GM12878 (cell line): ENCODE results near the gene TMEM191C. TPM values are rescaled to one million over a fixed set of nuclear protein-coding genes. Genes with fewer than 3 reads are reported as not detected.

Experiments used
- ATAC-seq: fragments of 200-7000 bp; cut with Tn5 transposase; 3 replicates; pipeline ENCODE4 v1.9.1; 2020; ENCODE audit warnings: mild to moderate bottlenecking, moderate library complexity
- BruUV-seq: library from RNA; stranded (reverse); fragments of 400-500 nt; replicated peaks from 2 replicates; lab custom pipeline; 2021; lab: Mats Ljungman, UMichigan
- CTCF ChIA-PET: fragments of 300-600 bp; sonication (Branson Sonifier 250); formaldehyde crosslinking; extraction: SDS; loops from one replicate; lab custom pipeline; 2021; ENCODE audit warnings: inconsistent platforms; lab: Yijun Ruan, JAX
- POLR2A ChIA-PET: fragments of 350-600 bp; formaldehyde crosslinking; extraction: SDS; loops from one replicate; lab custom pipeline; 2021; ENCODE audit warnings: inconsistent platforms; lab: Charles Lee
- RAD21 ChIA-PET: fragments of 300-600 bp; sonication (Branson Sonifier 250); formaldehyde crosslinking; loops from one replicate; lab custom pipeline; 2023; ENCODE audit warnings: antibody characterized with exemption; ENCODE audit not compliant: unreplicated experiment; lab: Charles Lee
- SMC1A ChIA-PET: fragments of 300-600 bp; sonication (Branson Sonifier 250); formaldehyde crosslinking; loops from one replicate; lab custom pipeline; 2023; ENCODE audit not compliant: unreplicated experiment, uncharacterized antibody; lab: Charles Lee
- DNase-seq: peaks from one replicate; pipeline ENCODE4 v3.0.0-alpha.2; 2011; ENCODE audit warnings: low read depth, low spot score
- FAIRE-seq: peaks from 3 replicates; lab custom pipeline; 2011; peaks lifted over from hg19 to GRCh38; lab: Jason Lieb, UNC
- H2AFZ ChIP-seq: 2 replicates; pipeline ENCODE4 v1.6.0; 2011; ENCODE audit warnings: low read depth, low read length, control low read depth; ENCODE audit not compliant: control insufficient read depth
- H3K27ac ChIP-seq: 2 replicates; pipeline ENCODE4 v1.5.1; 2011; ENCODE audit warnings: control low read depth; ENCODE audit not compliant: control insufficient read depth, insufficient read depth
- H3K27me3 ChIP-seq, 2 experiments: replicated peaks in 1 of 2; 2 replicates each; pipeline versions ENCODE4 v1.6.0 to v1.6.1; 2011; ENCODE audit warnings: low read length in 1 of 2; ENCODE audit not compliant: control insufficient read depth in 2 of 2, insufficient read depth in 2 of 2
- H3K36me3 ChIP-seq, 2 experiments: 2 replicates each; pipeline ENCODE4 v1.5.1; 2011; ENCODE audit warnings: low read length in 1 of 2; ENCODE audit not compliant: control insufficient read depth in 2 of 2, insufficient read depth in 2 of 2
- H3K4me1 ChIP-seq: 2 replicates; pipeline ENCODE4 v1.6.1; 2011; ENCODE audit warnings: mild to moderate bottlenecking, low read length, moderate library complexity, mixed read lengths; ENCODE audit not compliant: control insufficient read depth, insufficient read depth
- H3K4me2 ChIP-seq: 2 replicates; pipeline ENCODE4 v1.6.0; 2011; ENCODE audit warnings: control low read depth; ENCODE audit not compliant: control insufficient read depth, insufficient read depth
- H3K4me3 ChIP-seq: fragments of 200-600 bp; sonication (generic); 2 replicates; pipeline ENCODE4 v1.5.1; 2016
- H3K79me2 ChIP-seq: 2 replicates; pipeline ENCODE4 v1.6.0; 2011; ENCODE audit warnings: low read length; ENCODE audit not compliant: control insufficient read depth, insufficient read depth
- H3K9ac ChIP-seq: 2 replicates; pipeline ENCODE4 v1.8.0; 2011; ENCODE audit warnings: low read length, control low read depth, mixed read lengths; ENCODE audit not compliant: control insufficient read depth, insufficient read depth
- H3K9me3 ChIP-seq: replicated peaks from 3 replicates; pipeline ENCODE4 v1.5.1; 2011; ENCODE audit warnings: mild to moderate bottlenecking, low read length; ENCODE audit not compliant: control insufficient read depth, insufficient read depth
- H4K20me1 ChIP-seq: 2 replicates; pipeline ENCODE4 v1.6.0; 2011; ENCODE audit not compliant: control insufficient read depth, insufficient read depth
- BCL3 ChIP-seq: IDR thresholded peaks from 2 replicates; pipeline ENCODE4 v1.6.1; 2011; ENCODE audit warnings: borderline replicate concordance, low read depth, mild to moderate bottlenecking, moderate library complexity, low read length; ENCODE audit not compliant: insufficient read depth, poor library complexity, severe bottlenecking
- CHD1 ChIP-seq: IDR thresholded peaks from 2 replicates; pipeline ENCODE4 v1.6.1; 2012; ENCODE audit warnings: low read depth, low read length, improper control_type of control experiment
- CTCF ChIP-seq, 3 experiments: IDR thresholded peaks in 2 of 3; conservative IDR thresholded peaks in 1 of 3; 2 replicates each; pipeline ENCODE4 v1.5.1; 2011; ENCODE audit warnings: low read depth in 3 of 3, low read length in 3 of 3, mild to moderate bottlenecking in 3 of 3, control low read depth in 2 of 3, moderate library complexity in 2 of 3, inconsistent platforms in 1 of 3, mixed read lengths in 1 of 3; ENCODE audit not compliant: control insufficient read depth in 2 of 3, insufficient read depth in 1 of 3; ENCODE audit errors: extremely low read depth in 1 of 3
- FOXK2 ChIP-seq: fragments of 450-650 bp; IDR thresholded peaks from 2 replicates; pipeline ENCODE4 v1.6.1; 2017; ENCODE audit warnings: mild to moderate bottlenecking, moderate library complexity
- HDAC6 ChIP-seq: fragments of 200-600 bp; sonication (generic); IDR thresholded peaks from one replicate; pipeline ENCODE4 v1.8.0; 2017; ENCODE audit warnings: antibody characterized with exemption; ENCODE audit not compliant: unreplicated experiment
- MEF2B ChIP-seq: fragments of 450-650 bp; IDR thresholded peaks from 2 replicates; pipeline ENCODE4 v1.6.1; 2018; ENCODE audit warnings: mild to moderate bottlenecking, moderate library complexity; ENCODE audit not compliant: partially characterized antibody, poor library complexity, severe bottlenecking
- PAX8 ChIP-seq: fragments of 450-650 bp; IDR thresholded peaks from 2 replicates; pipeline ENCODE4 v1.6.1; 2017; ENCODE audit warnings: mild to moderate bottlenecking, moderate library complexity
- TCF3 ChIP-seq: IDR thresholded peaks from 2 replicates; pipeline ENCODE4 v1.6.1; 2012; ENCODE audit warnings: low read depth, mild to moderate bottlenecking, low read length, borderline replicate concordance; ENCODE audit not compliant: insufficient read depth
- USF1 ChIP-seq: IDR thresholded peaks from 2 replicates; pipeline ENCODE4 v1.6.1; 2011; ENCODE audit warnings: borderline replicate concordance, low read depth, mild to moderate bottlenecking, moderate library complexity, mixed read lengths, low read length; ENCODE audit not compliant: insufficient read depth; ENCODE audit errors: extremely low read length
- WGBS: methylation state at CpG from one replicate; pipeline ENCODE4 v1.1.6; 2016; ENCODE audit warnings: low lambda C conversion rate; ENCODE audit not compliant: insufficient replicate concordance, insufficient coverage; ENCODE audit errors: missing lambda C conversion rate; 5-methylcytosine and 5-hydroxymethylcytosine counted together
- in situ Hi-C: fragments of 300-500 bp; cut with MboI; formaldehyde crosslinking; loops from 9 replicates; pipeline ENCODE4 v1.14.3; 2018; ENCODE audit warnings: mixed read lengths
- intact Hi-C: fragments of 100-400 bp; cut with micrococcal nuclease; formaldehyde crosslinking; loops from one replicate; pipeline ENCODE4 v1.14.2; 2022; ENCODE audit not compliant: unreplicated experiment
- polyA plus RNA-seq, 11 experiments: library from polyadenylated mRNA; depleted of rRNA in 4 of 11; unstranded in 6 of 11; stranded (reverse) in 5 of 11; fragments of >200 nt; fragmentation: Nextera tagmentation in 4 of 11; fragmentation: Illumina TruSeq in 1 of 11; extraction: Ambion mirVana in 4 of 11; extraction: Trizol in 1 of 11; gene quantifications; 1 replicate in 1 of 11; 2 replicates in 10 of 11; pipeline versions ENCODE4 v1.2.1 to v1.2.3, GENCODE V29; 2011 to 2016; ENCODE audit warnings: inconsistent platforms in 2 of 11, missing spikeins in 2 of 11, low read depth in 1 of 11
- total RNA-seq, 4 experiments: library from RNA; depleted of rRNA in 3 of 4; stranded (reverse); fragments of >200 nt in 3 of 4; fragmentation: Illumina TruSeq in 1 of 4; extraction: Trizol in 1 of 4; gene quantifications; 2 replicates each; pipeline versions ENCODE4 v1.2.1 to v1.2.3, GENCODE V29; 2013 to 2021

Gene TMEM191C
- total and polyA plus RNA-seq, 10 of the 15 experiments (the other 5 are each of a cell fraction or from before 2014, with no cell fraction given): 0.03 to 1.9 (median 0.43) TPM

- BruUV-seq: no TSS peak
These were observed 19.3 kb upstream of the TMEM191C start for GRCh38 chr22:21447694-21448402.

More at GRCh38 chr22:21447694-21448402, 19.3 kb upstream of the TMEM191C start:
- TF ChIP-seq USF1 (no peak), CTCF (IDR thresholded peaks at IDR 0.05 in 2 of 3, conservative IDR thresholded peaks at IDR 0.05 in 1 of 3; ENCODE audit: control insufficient read depth in 2 of 3, extremely low read depth in 1 of 3, insufficient read depth in 1 of 3, low read depth in 3 of 3, low read length in 3 of 3) (peak in 2 of 3 experiments; percentile 10 to 11; a peak in 1 of 6 replicates), MEF2B (no peak), PAX8 (no peak), BCL3 (peak; percentile 85), HDAC6 (no peak), CHD1 (no peak), TCF3 (0 out of 2 replicates have a peak, but pooled peaks have one; percentile 10), FOXK2 (no peak)
- Histone ChIP-seq H3K4me2 (no peak overlapping the region), H3K4me1 (no peaks in the 10 kb centered on the region), H3K79me2 (no peaks in the 10 kb centered on the region), H3K36me3 (peaks cover 0 to 16% of the 10 kb centered on the region in 2 experiments; a peak in 3 of 4 replicates), H2AFZ (no peak overlapping the region), H4K20me1 (no peaks in the 10 kb centered on the region), H3K27me3 (no peaks in the 10 kb centered on the region), H3K4me3 (no peak overlapping the region), H3K9ac (no peak overlapping the region), H3K9me3 (no peaks in the 10 kb centered on the region), H3K27ac (no peak overlapping the region)
- RAD21 ChIA-PET: no interaction called here
- POLR2A ChIA-PET: no interaction called here
- intact Hi-C loops: no loop called here
- peak; percentile 44 for ATAC-seq
- in situ Hi-C loops: no loop called here
- SMC1A ChIA-PET: no interaction called here
- CTCF ChIA-PET: no interaction called here
- no peak for FAIRE-seq
- 84% methylated on average over 22 of the region's 22 CpGs for WGBS
- DNase-seq: no peak
